ENCODE measurements around the gene ECHDC3.

DNA sequence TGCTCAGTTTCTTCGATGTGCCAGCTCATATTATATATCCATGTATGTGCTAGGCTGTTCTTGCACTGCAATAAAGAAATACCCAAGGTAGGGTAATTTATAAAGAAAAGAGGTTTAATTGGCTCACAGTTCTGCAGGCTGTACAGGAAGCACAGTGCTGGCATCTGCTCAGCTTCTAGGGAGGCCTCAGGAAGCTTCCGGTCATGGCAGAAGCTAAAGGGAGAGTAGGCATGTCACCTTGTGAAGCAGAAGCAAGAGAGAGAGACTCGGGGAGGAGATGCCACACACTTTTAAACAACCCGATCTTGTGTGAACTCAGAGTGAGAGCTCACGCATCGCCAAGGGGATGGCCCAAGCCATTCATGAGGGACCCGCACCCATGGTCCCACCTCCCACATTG is 13.8 kb upstream of the ECHDC3 start:
- TF ChIP-seq, protein P1, sequence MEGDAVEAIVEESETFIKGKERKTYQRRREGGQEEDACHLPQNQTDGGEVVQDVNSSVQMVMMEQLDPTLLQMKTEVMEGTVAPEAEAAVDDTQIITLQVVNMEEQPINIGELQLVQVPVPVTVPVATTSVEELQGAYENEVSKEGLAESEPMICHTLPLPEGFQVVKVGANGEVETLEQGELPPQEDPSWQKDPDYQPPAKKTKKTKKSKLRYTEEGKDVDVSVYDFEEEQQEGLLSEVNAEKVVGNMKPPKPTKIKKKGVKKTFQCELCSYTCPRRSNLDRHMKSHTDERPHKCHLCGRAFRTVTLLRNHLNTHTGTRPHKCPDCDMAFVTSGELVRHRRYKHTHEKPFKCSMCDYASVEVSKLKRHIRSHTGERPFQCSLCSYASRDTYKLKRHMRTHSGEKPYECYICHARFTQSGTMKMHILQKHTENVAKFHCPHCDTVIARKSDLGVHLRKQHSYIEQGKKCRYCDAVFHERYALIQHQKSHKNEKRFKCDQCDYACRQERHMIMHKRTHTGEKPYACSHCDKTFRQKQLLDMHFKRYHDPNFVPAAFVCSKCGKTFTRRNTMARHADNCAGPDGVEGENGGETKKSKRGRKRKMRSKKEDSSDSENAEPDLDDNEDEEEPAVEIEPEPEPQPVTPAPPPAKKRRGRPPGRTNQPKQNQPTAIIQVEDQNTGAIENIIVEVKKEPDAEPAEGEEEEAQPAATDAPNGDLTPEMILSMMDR (IDR thresholded peaks at IDR 0.05): no peak
- no peak for TF ChIP-seq POLR2A (IDR thresholded peaks at IDR 0.05)
